HFFc6 (cell line): Measurements from ENCODE around the gene DLGAP4. TPM values are rescaled to one million over a fixed set of nuclear protein-coding genes. Genes with fewer than 3 reads are reported as not detected.

Experiments
- DNase-seq: peaks from one replicate; pipeline ENCODE4 v3.0.0-alpha.2; 2018
- H3K27ac Mint-ChIP-seq: 2 replicates; pipeline ENCODE4 v1.8.0; 2020; ENCODE audit warnings: mild to moderate bottlenecking, mixed read lengths
- H3K27me3 Mint-ChIP-seq: 2 replicates; pipeline ENCODE4 v1.8.0; 2021; ENCODE audit warnings: mild to moderate bottlenecking, moderate library complexity, mixed read lengths; ENCODE audit not compliant: insufficient read depth
- H3K36me3 Mint-ChIP-seq: 2 replicates; pipeline ENCODE4 v1.8.0; 2021; ENCODE audit warnings: low read depth, mixed read lengths
- H3K4me1 Mint-ChIP-seq: 2 replicates; pipeline ENCODE4 v1.8.0; 2020; ENCODE audit warnings: low read depth, mixed read lengths
- H3K4me3 Mint-ChIP-seq: 2 replicates; pipeline ENCODE4 v1.8.0; 2020; ENCODE audit warnings: mild to moderate bottlenecking, moderate library complexity, mixed read lengths
- H3K9me3 Mint-ChIP-seq: 2 replicates; pipeline ENCODE4 v1.8.0; 2020; ENCODE audit warnings: mild to moderate bottlenecking, mixed read lengths
- CTCF ChIP-seq: fragments of 200-600 bp; sonication (generic); IDR thresholded peaks from 2 replicates; pipeline ENCODE4 v1.5.0; 2021; ENCODE audit warnings: antibody characterized with exemption, mild to moderate bottlenecking
- total RNA-seq, 6 experiments: library from RNA; stranded (reverse); fragmentation: NEBNext Ultra II Directional; extraction: Animal tissue kit (Norgen Biotek cat#: 25700); gene quantifications; 2 replicates in 1 of 6; 3 replicates in 5 of 6; pipeline ENCODE4 v1.2.3, GENCODE V29; 2021

DLGAP4 gene
- total RNA-seq, 6 experiments from 2014 or later = 118 to 150 (median 140) TPM

- no peak for DNase-seq
- H3K9me3 Mint-ChIP-seq = no peaks in the 10 kb centered on the region
- peaks cover 35% of the 10 kb centered on the region for H3K4me1 Mint-ChIP-seq
- peak overlapping the region; percentile 62 for H3K4me3 Mint-ChIP-seq
- peaks cover 6% of the 10 kb centered on the region for H3K27me3 Mint-ChIP-seq
- peak; percentile 25; the same call in 1 of the 2 replicates for TF ChIP-seq CTCF
- H3K36me3 Mint-ChIP-seq = no peaks in the 10 kb centered on the region
- H3K27ac Mint-ChIP-seq = no peak overlapping the region
Measured at GRCh38 chr20:36573798-36574365, 267.7 kb downstream of the DLGAP4 start.

- TF ChIP-seq CTCF = no peak
- DNase-seq = no peak
- Mint-ChIP-seq H3K4me1 (peaks cover 32% of the 10 kb centered on the region), H3K27me3 (peaks cover 6% of the 10 kb centered on the region), H3K9me3 (no peaks in the 10 kb centered on the region), H3K36me3 (no peaks in the 10 kb centered on the region), H3K27ac (peak overlapping the region; percentile 73), H3K4me3 (peak overlapping the region; percentile 89)
Measured at GRCh38 chr20:36574366-36575135, 268.4 kb downstream of the DLGAP4 start.

- Mint-ChIP-seq H3K4me3 (no peak overlapping the region), H3K27ac (no peak overlapping the region), H3K4me1 (peaks cover 33% of the 10 kb centered on the region), H3K27me3 (peaks cover 6% of the 10 kb centered on the region), H3K36me3 (peaks cover 7% of the 10 kb centered on the region; the same call in 1 of the 2 replicates), H3K9me3 (no peaks in the 10 kb centered on the region)
- no peak for DNase-seq
- no peak for TF ChIP-seq CTCF
Measured at GRCh38 chr20:36576081-36576445, 269.9 kb downstream of the DLGAP4 start.

Other genes with a start within 250 kb of the DLGAP4 start
- 10 to 100 TPM; 41.9 to 51.0 (median 43.4) TPM for gene EPB41L1, start 151.6 kb upstream of the DLGAP4 start, total RNA-seq
- 10 to 100 TPM; 20.4 to 25.9 (median 23.7) TPM for gene AAR2, start 69.9 kb upstream of the DLGAP4 start, total RNA-seq
- gene MYL9, start 235.2 kb downstream of the DLGAP4 start, total RNA-seq = 1,000 to 10,000 TPM; 1,181 to 1,631 (median 1,227) TPM